ENCODE data around the gene CLTRN.

DNA sequence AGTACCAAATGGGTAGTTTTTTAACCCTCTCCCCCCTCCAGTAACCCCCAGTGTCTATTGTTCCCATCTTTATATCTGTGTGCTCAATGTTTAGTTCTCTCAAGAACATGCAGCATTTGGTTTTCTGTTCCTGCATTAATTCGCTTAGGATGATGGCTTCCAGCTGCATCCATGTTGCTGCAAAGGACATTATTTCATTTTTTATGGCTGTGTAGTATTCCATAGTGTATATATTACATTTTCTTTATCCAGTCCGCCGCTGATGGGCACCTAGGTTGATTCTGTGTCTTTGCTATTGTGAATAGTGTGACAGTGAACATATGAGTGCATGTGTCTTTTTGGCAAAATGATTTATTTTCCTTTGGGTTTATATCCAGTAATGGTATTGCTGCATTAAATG is 31.9 kb upstream of the CLTRN start:
- TF ChIP-seq, protein P1, sequence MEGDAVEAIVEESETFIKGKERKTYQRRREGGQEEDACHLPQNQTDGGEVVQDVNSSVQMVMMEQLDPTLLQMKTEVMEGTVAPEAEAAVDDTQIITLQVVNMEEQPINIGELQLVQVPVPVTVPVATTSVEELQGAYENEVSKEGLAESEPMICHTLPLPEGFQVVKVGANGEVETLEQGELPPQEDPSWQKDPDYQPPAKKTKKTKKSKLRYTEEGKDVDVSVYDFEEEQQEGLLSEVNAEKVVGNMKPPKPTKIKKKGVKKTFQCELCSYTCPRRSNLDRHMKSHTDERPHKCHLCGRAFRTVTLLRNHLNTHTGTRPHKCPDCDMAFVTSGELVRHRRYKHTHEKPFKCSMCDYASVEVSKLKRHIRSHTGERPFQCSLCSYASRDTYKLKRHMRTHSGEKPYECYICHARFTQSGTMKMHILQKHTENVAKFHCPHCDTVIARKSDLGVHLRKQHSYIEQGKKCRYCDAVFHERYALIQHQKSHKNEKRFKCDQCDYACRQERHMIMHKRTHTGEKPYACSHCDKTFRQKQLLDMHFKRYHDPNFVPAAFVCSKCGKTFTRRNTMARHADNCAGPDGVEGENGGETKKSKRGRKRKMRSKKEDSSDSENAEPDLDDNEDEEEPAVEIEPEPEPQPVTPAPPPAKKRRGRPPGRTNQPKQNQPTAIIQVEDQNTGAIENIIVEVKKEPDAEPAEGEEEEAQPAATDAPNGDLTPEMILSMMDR (conservative IDR thresholded peaks at IDR 0.05 in 1 of 2, IDR thresholded peaks at IDR 0.05 in 1 of 2; ENCODE audit: low read depth in 1 of 2, low read length in 2 of 2), result no peak
- no peak for TF ChIP-seq EZH2 (IDR thresholded peaks at IDR 0.05; ENCODE audit: low read length, missing control alignments)

Data from fibroblast of lung (primary cell).